ENCODE results near the gene CACNG1. TPM values are rescaled to one million over a fixed set of nuclear protein-coding genes. Genes with fewer than 3 reads are reported as not detected.

Gene CACNG1
- total RNA-seq, 1 donor from 2014 or later: 0.18 TPM

DNA sequence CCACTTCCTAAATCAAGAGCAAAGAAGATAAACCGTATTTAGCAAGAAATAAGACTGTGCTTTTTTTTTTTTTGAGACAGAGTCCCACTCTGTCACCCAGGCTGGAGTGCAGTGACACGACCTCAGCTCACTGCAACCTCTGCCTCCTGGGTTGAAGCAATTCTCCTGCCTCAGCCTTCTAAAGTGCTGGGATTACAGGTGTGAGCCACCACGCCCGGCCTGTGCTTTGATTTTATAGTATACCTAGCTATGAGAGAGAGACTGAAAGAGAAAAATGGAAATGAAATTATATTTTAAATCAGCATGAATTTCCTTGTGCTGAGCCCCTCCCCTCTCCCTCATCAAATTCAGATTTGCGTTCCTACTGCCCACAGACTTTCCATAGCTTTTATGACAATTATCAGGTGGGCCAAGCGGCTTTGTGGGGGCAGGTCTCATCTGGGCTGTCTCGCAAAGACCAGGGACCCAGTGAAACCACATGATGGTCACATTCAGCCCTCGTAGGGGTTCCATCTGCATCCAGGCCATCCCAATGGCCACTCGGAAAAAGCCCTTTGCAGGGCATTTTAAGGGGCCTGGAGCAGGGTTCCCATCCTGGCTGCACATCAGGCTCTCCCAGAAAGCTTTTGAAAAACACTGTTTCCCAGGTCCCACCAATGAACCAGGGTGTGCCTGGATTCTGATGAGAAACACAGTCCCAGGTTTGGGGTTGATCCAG, 8.5 kb downstream of the CACNG1 start:
- H3K4me1 Mint-ChIP-seq: no peaks in the 10 kb centered on the region
- no peak overlapping the region for H3K27ac Mint-ChIP-seq
- DNase-seq (ENCODE audit: low spot score in 2 of 2, unreplicated experiment in 2 of 2): peak in 1 of 2 experiments; percentile 24
- H3K9me3 Mint-ChIP-seq: peaks cover 12% of the 10 kb centered on the region
- peaks cover 7% of the 10 kb centered on the region for H3K36me3 Mint-ChIP-seq
- H3K4me3 Mint-ChIP-seq: no peak overlapping the region
- no peaks in the 10 kb centered on the region for H3K27me3 Mint-ChIP-seq (ENCODE audit: low read depth)
- TF ChIP-seq, protein P1, sequence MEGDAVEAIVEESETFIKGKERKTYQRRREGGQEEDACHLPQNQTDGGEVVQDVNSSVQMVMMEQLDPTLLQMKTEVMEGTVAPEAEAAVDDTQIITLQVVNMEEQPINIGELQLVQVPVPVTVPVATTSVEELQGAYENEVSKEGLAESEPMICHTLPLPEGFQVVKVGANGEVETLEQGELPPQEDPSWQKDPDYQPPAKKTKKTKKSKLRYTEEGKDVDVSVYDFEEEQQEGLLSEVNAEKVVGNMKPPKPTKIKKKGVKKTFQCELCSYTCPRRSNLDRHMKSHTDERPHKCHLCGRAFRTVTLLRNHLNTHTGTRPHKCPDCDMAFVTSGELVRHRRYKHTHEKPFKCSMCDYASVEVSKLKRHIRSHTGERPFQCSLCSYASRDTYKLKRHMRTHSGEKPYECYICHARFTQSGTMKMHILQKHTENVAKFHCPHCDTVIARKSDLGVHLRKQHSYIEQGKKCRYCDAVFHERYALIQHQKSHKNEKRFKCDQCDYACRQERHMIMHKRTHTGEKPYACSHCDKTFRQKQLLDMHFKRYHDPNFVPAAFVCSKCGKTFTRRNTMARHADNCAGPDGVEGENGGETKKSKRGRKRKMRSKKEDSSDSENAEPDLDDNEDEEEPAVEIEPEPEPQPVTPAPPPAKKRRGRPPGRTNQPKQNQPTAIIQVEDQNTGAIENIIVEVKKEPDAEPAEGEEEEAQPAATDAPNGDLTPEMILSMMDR (IDR thresholded peaks at IDR 0.05; ENCODE audit: unreplicated experiment): no peak

DNA sequence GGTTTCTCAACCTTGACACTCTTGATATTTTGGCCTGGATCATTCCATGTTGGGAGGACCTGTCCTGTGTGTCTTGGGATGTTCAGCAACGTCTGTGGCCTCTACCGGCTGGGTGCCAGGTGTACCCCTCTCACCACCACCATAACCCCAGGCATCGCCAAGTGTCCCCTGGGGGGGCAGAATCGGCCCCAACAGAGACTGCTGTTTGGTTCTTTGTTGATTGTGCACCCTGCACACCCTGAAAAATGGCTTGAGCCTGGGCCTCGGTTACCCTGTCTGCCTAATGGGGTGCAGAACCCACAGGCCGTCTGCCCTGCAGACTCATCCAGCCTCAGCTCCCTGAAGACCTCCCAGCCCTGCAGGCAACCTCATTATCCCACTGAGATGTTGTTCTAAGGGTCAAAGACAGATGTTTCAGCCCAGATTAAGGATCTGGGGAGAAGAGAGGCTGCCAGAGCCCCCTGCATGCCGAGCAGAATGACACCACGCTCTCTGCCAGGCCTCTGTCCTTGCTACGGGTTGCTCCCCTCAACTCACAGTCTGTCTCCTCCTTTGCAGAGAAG, 9.2 kb downstream of the CACNG1 start:
- H3K27me3 Mint-ChIP-seq (ENCODE audit: low read depth): no peaks in the 10 kb centered on the region
- H3K27ac Mint-ChIP-seq: no peak overlapping the region
- H3K9me3 Mint-ChIP-seq: peaks cover 7% of the 10 kb centered on the region
- peaks cover 5% of the 10 kb centered on the region for H3K36me3 Mint-ChIP-seq
- TF ChIP-seq, protein P1 (IDR thresholded peaks at IDR 0.05; ENCODE audit: unreplicated experiment): no peak
- no peaks in the 10 kb centered on the region for H3K4me1 Mint-ChIP-seq
- no peak overlapping the region for H3K4me3 Mint-ChIP-seq
- peak in 1 of 2 experiments; percentile 26 for DNase-seq (ENCODE audit: low spot score in 2 of 2, unreplicated experiment in 2 of 2)

DNA sequence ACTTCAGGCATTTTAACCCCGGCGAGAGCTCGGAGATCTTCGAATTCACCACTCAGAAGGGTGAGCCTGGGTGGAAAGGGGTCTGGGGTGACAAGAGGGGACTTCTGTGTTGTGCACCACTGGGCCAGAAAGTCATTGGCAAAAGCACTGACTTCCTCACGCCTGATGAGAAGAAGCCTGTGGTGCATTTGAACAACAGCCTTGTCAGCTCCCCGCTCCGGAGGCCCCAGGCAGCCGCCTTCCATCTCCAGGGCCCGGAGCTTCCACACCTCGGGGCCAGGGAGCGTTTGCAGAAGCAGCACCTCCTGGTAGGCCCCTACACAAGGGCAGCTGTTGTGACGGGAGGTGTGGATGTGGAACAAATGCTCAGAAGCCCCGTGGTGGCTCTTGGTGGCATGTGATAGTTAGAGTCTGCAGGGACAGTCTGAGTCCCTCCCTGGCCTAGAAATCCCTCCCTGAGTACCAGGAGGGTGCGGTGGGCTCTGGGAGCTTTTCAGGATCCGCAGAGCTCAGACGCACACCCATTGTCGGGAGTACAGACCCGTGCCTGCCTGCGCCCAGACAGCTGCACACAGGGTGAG, 9.7 kb downstream of the CACNG1 start:
- peak in 1 of 2 experiments; percentile 38 for DNase-seq (ENCODE audit: low spot score in 2 of 2, unreplicated experiment in 2 of 2)
- Mint-ChIP-seq H3K27ac (no peak overlapping the region), H3K4me1 (no peaks in the 10 kb centered on the region), H3K4me3 (no peak overlapping the region), H3K36me3 (no peaks in the 10 kb centered on the region), H3K27me3 (ENCODE audit: low read depth) (no peaks in the 10 kb centered on the region), H3K9me3 (peaks cover 1% of the 10 kb centered on the region)
- TF ChIP-seq, protein P1 (IDR thresholded peaks at IDR 0.05; ENCODE audit: unreplicated experiment): no peak

DNA sequence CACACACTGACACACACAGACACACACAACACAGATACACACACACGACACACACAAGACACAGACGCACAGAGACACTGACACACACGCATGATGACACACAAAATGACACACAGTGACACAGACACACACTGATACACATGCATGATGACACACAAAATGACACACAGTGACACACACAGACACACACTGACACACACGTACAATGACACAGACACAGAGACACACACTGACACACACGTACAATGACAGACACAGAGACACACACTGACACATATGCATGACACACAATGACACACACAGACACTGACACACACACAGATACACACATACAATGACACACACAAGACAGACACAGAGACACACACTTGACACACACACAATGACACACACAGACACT, 10.3 kb downstream of the CACNG1 start:
- Mint-ChIP-seq H3K4me3 (no peak overlapping the region), H3K27me3 (ENCODE audit: low read depth) (no peaks in the 10 kb centered on the region), H3K27ac (no peak overlapping the region), H3K4me1 (no peaks in the 10 kb centered on the region), H3K36me3 (no peaks in the 10 kb centered on the region), H3K9me3 (no peaks in the 10 kb centered on the region)
- DNase-seq (ENCODE audit: low spot score in 2 of 2, unreplicated experiment in 2 of 2): peak in 1 of 2 experiments; percentile 11
- TF ChIP-seq, protein P1 (IDR thresholded peaks at IDR 0.05; ENCODE audit: unreplicated experiment): no peak

DNA sequence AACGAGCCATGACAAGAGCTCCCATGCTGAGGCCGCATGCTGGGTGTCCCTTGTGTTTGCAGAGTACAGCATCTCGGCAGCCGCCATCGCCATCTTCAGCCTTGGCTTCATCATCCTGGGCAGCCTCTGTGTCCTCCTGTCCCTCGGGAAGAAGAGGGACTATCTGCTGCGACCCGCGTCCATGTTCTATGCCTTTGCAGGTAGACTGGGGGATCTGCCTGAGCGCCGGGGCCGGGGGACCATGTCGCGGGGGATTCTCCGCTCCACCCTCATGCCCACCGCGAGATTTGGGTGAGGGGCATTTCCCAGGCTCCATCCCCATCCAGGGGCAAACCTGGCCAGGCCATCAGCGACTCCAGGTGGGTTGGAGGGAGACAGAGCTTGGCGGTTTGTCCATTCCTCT, 10.7 kb downstream of the CACNG1 start:
- Mint-ChIP-seq H3K4me3 (no peak overlapping the region), H3K27me3 (ENCODE audit: low read depth) (no peaks in the 10 kb centered on the region), H3K36me3 (no peaks in the 10 kb centered on the region), H3K27ac (no peak overlapping the region), H3K4me1 (no peaks in the 10 kb centered on the region), H3K9me3 (no peaks in the 10 kb centered on the region)
- DNase-seq (ENCODE audit: low spot score in 2 of 2, unreplicated experiment in 2 of 2): peak in 1 of 2 experiments; percentile 35
- TF ChIP-seq, protein P1 (IDR thresholded peaks at IDR 0.05; ENCODE audit: unreplicated experiment): no peak

Measured in mesothelial cell of epicardium (in vitro differentiated cells).